Right lobe of liver (tissue), 6 donors: ENCODE measurements around the gene ATP6V0B. TPM values are rescaled to one million over a fixed set of nuclear protein-coding genes. Genes with fewer than 3 reads are reported as not detected.

ENCODE experiments used
- ATAC-seq, 4 donors: fragments of 200-7000 bp; cut with Tn5 transposase; one replicate each; pipeline ENCODE4 v1.9.1; 2020; ENCODE audit warnings: mild to moderate bottlenecking in 4 of 4, moderate library complexity in 4 of 4
- DNase-seq, 3 donors: peaks; one replicate each; pipeline ENCODE4 v3.0.0-alpha.2; 2020
- H3K27ac ChIP-seq, 3 donors: fragments of 200-600 bp; one replicate each; pipeline ENCODE4 v1.8.0; 2022
- H3K27me3 ChIP-seq, 2 donors: fragments of 200-600 bp; one replicate each; pipeline ENCODE4 v1.8.0; 2022
- H3K36me3 ChIP-seq, 4 donors: fragments of 200-600 bp; sonication (generic) in 1 of 4; one replicate each; pipeline versions ENCODE4 v1.5.1 to v1.8.0; 2017 to 2022; ENCODE audit warnings: control low read depth in 1 of 4
- H3K4me1 ChIP-seq, 4 donors: fragments of 200-600 bp; sonication (generic) in 1 of 4; one replicate each; pipeline versions ENCODE4 v1.5.1 to v1.8.0; 2017 to 2022; ENCODE audit warnings: control low read depth in 1 of 4
- H3K4me3 ChIP-seq, 3 donors: fragments of 200-600 bp; one replicate each; pipeline ENCODE4 v1.8.0; 2022
- H3K9me3 ChIP-seq, 4 donors: fragments of 200-600 bp; sonication (generic) in 1 of 4; one replicate each; pipeline versions ENCODE4 v1.5.1 to v1.8.0; 2017 to 2022; ENCODE audit warnings: control low read depth in 1 of 4
- POLR2A ChIP-seq: fragments of 450-650 bp; IDR thresholded peaks from one replicate; pipeline ENCODE4 v1.6.1; 2017; ENCODE audit warnings: antibody characterized with exemption, mild to moderate bottlenecking
- WGBS: methylation state at CpG from one replicate; pipeline ENCODE4 v1.1.6; 2018; ENCODE audit warnings: low coverage, low lambda C conversion rate; ENCODE audit not compliant: insufficient coverage; ENCODE audit errors: missing lambda C conversion rate; 5-methylcytosine and 5-hydroxymethylcytosine counted together
- intact Hi-C, 2 donors: fragments of 100-400 bp; cut with DNase I; formaldehyde crosslinking; loops; one replicate each; pipeline versions ENCODE4 v1.11.2 to v1.14.1; 2022
- total RNA-seq, 6 experiments: library from RNA; depleted of rRNA in 2 of 6; stranded (reverse); fragments of >200 nt in 2 of 6; fragmentation: NEBNext Ultra II Directional in 3 of 6; extraction: Animal tissue kit (Norgen Biotek cat#: 25700) in 3 of 6; gene quantifications; one replicate each; pipeline versions ENCODE4 v1.1.0 to v1.2.4, GENCODE V29; 2016 to 2023
- TF ChIP-seq, protein P1 (sequence below), 4 donors: fragments of 200-600 bp in 3 of 4; fragments of 450-650 bp in 1 of 4; IDR thresholded peaks; one replicate each; pipeline versions ENCODE4 v1.5.1 to v1.8.0; 2016 to 2022; ENCODE audit warnings: antibody characterized with exemption in 4 of 4, mild to moderate bottlenecking in 2 of 4
- donor health status: DM: no; HTN: yes; CAD: no.
- donor health status: DM: no; HTN: no; CAD: no.
- donor health status: DM: no; HTN: no; CAD: no.
- donor health status: DM: no; HTN: yes; CAD: no.
- donor health status: DM: no; HTN: yes; CAD: no.

Gene ATP6V0B
- total RNA-seq, 6 experiments from 2014 or later, result 64.4 to 142 (median 76.9) TPM

DNA sequence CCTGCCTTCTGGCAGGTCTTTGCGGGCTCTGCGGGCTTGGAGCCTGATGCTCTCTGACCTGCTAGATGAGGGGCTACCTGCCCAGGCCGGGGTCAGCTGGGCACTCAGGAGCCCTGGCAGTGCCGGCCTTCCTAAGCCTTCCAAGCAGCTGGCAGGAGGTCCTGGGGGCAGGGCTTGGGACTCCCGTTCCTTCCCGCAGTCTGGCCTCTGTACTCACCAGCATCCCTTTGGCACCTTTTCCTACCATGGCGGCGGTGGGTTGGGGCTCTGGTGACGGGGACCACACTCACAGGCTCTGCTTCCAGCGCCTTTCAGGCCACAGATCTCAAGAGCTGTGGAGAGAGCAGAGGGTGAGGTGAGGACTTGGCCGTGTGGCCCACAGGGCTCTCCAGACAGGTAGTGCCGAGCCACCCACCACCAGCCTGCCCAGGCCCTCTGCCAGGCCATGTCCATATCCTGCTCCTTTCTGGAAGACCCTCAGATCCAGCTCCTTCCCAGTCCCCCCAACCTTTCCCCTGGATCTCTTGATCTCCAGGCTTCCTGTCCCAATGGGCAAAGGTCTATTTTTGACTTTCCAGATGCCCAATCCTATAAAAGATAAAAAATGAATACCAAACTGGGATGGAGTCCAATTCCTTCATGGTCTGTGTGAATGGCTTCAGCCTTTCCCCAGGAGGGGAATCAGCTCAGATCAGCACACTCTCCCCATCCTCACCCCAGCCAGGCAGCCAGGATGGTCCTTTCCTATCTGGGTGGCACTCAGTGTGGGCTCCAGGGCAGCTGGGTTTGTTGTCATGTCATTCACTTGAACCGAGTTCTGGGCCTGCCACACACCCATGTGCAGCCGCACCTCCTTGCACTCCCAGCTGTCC, 49.5 kb downstream of the ATP6V0B start:
- Histone ChIP-seq H3K9me3 (no peaks in the 10 kb centered on the region), H3K4me3 (no peak overlapping the region), H3K27ac (no peak overlapping the region), H3K4me1 (no peaks in the 10 kb centered on the region), H3K36me3 (no peaks in the 10 kb centered on the region), H3K27me3 (no peaks in the 10 kb centered on the region)
- intact Hi-C loops, result no loop called here
- 65% methylated on average over 2 of the region's 14 CpGs for WGBS
- DNase-seq (no peak), ATAC-seq (no peak)
- no peak for TF ChIP-seq POLR2A
- TF ChIP-seq, protein P1, sequence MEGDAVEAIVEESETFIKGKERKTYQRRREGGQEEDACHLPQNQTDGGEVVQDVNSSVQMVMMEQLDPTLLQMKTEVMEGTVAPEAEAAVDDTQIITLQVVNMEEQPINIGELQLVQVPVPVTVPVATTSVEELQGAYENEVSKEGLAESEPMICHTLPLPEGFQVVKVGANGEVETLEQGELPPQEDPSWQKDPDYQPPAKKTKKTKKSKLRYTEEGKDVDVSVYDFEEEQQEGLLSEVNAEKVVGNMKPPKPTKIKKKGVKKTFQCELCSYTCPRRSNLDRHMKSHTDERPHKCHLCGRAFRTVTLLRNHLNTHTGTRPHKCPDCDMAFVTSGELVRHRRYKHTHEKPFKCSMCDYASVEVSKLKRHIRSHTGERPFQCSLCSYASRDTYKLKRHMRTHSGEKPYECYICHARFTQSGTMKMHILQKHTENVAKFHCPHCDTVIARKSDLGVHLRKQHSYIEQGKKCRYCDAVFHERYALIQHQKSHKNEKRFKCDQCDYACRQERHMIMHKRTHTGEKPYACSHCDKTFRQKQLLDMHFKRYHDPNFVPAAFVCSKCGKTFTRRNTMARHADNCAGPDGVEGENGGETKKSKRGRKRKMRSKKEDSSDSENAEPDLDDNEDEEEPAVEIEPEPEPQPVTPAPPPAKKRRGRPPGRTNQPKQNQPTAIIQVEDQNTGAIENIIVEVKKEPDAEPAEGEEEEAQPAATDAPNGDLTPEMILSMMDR (IDR thresholded peaks at IDR 0.05), result no peak

DNA sequence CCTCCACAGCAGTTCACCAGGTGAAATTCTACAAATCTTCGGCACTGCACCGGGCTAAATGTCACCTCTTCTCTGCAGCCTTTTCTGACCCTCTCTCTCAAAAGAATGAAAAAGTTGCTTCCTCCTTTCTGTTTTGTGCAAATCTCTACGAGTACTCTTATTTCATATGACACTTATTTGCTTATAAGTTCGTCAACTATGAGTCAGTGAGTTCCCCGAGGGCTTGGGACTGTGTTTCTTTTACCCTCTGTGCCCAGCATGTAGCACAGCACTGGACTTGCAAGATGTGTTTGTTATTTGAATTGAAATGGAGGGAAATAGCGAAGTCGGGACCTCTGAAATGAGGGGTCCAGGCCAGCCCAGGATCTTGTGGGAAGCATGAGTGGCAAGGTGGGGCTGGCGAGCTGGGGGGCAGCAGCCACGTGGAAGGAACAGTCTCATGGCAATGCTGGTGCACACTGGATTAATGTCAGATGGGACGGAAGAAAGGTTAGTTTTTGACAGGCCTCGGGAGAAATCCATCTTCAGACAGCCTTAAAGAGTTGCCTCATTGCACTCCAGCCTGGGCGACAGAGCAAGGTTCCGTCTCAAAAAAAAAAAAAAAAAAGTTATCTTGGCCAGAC, 50.3 kb downstream of the ATP6V0B start:
- Histone ChIP-seq H3K36me3 (no peaks in the 10 kb centered on the region), H3K4me1 (no peaks in the 10 kb centered on the region), H3K27me3 (no peaks in the 10 kb centered on the region), H3K4me3 (no peak overlapping the region), H3K27ac (no peak overlapping the region), H3K9me3 (no peaks in the 10 kb centered on the region)
- DNase-seq (no peak), ATAC-seq (no peak)
- intact Hi-C loops, result no loop called here
- TF ChIP-seq, protein P1 (IDR thresholded peaks at IDR 0.05), result no peak
- TF ChIP-seq POLR2A, result no peak
- WGBS, result 76% methylated on average over 13 of the region's 13 CpGs

DNA sequence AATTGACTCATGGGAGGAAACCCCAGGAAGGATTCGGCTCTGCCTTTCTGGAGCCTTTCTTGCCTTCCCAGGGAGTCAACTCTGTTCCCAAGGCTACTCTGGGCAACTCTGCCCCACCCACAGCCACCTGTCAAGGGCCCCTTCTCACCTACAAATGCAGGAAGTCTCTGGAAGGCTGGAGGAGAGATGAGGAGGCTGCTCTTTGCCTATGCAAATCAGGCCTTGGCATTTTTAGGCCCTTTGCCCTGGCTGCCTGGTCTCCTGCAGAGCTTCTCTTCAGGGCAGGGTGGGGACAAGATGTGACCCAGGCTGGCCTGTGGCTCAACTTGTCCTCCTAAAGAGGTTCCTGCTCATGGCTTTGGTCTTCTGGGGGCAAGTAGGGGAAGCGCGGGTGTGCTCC, 51.1 kb downstream of the ATP6V0B start:
- Histone ChIP-seq H3K9me3 (no peaks in the 10 kb centered on the region), H3K27ac (no peak overlapping the region), H3K27me3 (no peaks in the 10 kb centered on the region), H3K4me1 (peaks cover 0 to 3% (median 0%) of the 10 kb centered on the region in 4 donors), H3K4me3 (no peak overlapping the region), H3K36me3 (no peaks in the 10 kb centered on the region)
- TF ChIP-seq POLR2A, result no peak
- DNase-seq, result no peak
- WGBS, result 73% methylated on average over 2 of the region's 3 CpGs
- intact Hi-C loops, result no loop called here
- no peak for ATAC-seq

DNA sequence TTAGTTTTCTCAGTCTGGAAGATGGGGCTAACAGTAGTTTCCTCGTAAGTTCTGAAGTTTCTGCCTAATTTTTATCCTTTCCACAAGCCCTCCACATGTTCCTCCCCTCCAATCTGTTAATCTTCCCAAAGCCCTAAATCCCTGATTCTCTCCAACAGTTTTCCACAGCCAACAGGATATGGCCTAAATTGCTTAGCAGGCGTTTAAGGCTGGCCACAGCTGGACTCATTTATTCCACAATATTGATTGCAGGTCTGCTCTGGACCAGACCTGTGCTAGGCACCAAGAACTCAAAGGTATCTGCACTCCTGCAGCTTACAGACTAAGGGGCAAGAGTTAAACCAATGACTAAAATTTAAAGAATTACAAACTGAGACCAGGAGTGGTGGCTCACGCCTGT, 52.6 kb downstream of the ATP6V0B start:
- no peaks in the 10 kb centered on the region for H3K9me3 ChIP-seq
- H3K36me3 ChIP-seq, result no peaks in the 10 kb centered on the region
- TF ChIP-seq, protein P1 (IDR thresholded peaks at IDR 0.05), result no peak
- TF ChIP-seq POLR2A, result no peak
- ATAC-seq, result no peak
- WGBS, result 82% methylated on average over 2 of the region's 3 CpGs
- peaks cover 0 to 3% (median 0%) of the 10 kb centered on the region in 4 donors for H3K4me1 ChIP-seq
- H3K27ac ChIP-seq, result no peak overlapping the region
- H3K27me3 ChIP-seq, result no peaks in the 10 kb centered on the region
- no peak for DNase-seq
- intact Hi-C loops, result no loop called here
- no peak overlapping the region for H3K4me3 ChIP-seq

Other genes starting within 250 kb of the ATP6V0B start
- under 1 TPM in 3 of 6 experiments, not detected in 3; 0.31 to 0.32 (median 0.31) TPM for gene ARTN, start 41.2 kb upstream of the ATP6V0B start, total RNA-seq
- gene IPO13, start 28.0 kb upstream of the ATP6V0B start, total RNA-seq, result 10 to 100 TPM; 12.4 to 18.9 (median 14.8) TPM
- 10 to 100 TPM in 5 of 6 experiments, 1 to 10 TPM in 1; 8.9 to 27.5 (median 12.0) TPM for gene DPH2, start 5.0 kb upstream of the ATP6V0B start, total RNA-seq
- 10 to 100 TPM; 13.4 to 49.5 (median 18.5) TPM for gene B4GALT2, start 4.2 kb downstream of the ATP6V0B start, total RNA-seq
- gene CCDC24, start 16.6 kb downstream of the ATP6V0B start, total RNA-seq, result 1 to 10 TPM; 2.2 to 8.4 (median 3.5) TPM
- 1 to 10 TPM in 4 of 6 experiments, under 1 TPM in 2; 0.78 to 2.2 (median 1.9) TPM for gene SLC6A9, start 56.5 kb downstream of the ATP6V0B start, total RNA-seq
- not detected for gene KLF17, start 143.9 kb downstream of the ATP6V0B start, total RNA-seq
- not detected for gene KLF18, start 166.7 kb downstream of the ATP6V0B start, total RNA-seq
- 10 to 100 TPM; 16.2 to 27.8 (median 23.3) TPM for gene DMAP1, start 238.5 kb downstream of the ATP6V0B start, total RNA-seq